ENCODE results near the gene CASQ2.

Gene CASQ2

GRCh38 chr1:115794976-115795639, 26.6 kb upstream of the CASQ2 start:
- no peak for DNase-seq (ENCODE audit: low spot score)
- TF ChIP-seq CTCF (IDR thresholded peaks at IDR 0.05; ENCODE audit: extremely low read depth, missing control alignments), result no peak

DNA sequence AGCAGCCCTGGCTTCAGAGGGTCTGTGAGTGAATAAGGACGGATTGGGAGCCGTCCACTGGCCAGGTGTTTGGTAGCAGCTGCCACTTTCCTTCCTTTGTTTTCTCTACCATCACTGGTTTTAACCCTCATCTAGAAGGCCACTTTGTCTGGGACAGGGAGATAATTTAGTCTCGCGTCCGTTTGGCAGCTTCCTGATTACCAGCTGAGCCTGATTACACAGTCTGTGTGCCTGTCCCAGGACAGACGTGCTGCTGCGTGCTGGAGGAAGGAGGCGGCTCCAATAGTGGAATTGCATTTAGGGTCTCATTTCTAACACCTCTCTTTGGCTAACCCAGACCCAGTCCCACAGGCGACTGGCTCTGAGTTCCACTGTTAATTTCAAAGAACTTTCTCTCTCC, 24.6 kb upstream of the CASQ2 start:
- no peak for TF ChIP-seq CTCF (IDR thresholded peaks at IDR 0.05; ENCODE audit: extremely low read depth, missing control alignments)
- DNase-seq (ENCODE audit: low spot score), result no peak

DNA sequence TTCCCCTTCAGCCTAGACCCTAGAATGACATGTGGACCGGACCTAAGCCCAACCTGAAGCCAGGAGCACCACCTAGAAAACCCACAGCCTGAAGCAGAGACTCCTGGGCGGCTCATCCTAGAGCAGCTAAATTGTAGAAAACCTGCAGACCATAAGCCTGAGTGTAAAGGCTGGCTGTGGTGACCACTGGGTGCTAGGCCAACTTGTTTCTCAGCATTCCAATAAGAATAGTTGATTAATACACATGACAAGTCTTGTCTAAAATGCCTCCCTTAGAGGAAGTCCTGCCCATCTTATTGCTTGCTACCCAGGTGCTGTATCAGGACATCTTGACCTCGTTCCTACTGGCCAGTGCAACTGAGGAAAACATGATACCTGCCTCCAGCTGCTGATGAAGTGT, 23.3 kb upstream of the CASQ2 start:
- DNase-seq (ENCODE audit: low spot score), result no peak
- no peak for TF ChIP-seq CTCF (IDR thresholded peaks at IDR 0.05; ENCODE audit: extremely low read depth, missing control alignments)

GRCh38 chr1:115790846-115791245, 22.3 kb upstream of the CASQ2 start:
- TF ChIP-seq CTCF (IDR thresholded peaks at IDR 0.05; ENCODE audit: extremely low read depth, missing control alignments), result no peak
- no peak for DNase-seq (ENCODE audit: low spot score)

DNA sequence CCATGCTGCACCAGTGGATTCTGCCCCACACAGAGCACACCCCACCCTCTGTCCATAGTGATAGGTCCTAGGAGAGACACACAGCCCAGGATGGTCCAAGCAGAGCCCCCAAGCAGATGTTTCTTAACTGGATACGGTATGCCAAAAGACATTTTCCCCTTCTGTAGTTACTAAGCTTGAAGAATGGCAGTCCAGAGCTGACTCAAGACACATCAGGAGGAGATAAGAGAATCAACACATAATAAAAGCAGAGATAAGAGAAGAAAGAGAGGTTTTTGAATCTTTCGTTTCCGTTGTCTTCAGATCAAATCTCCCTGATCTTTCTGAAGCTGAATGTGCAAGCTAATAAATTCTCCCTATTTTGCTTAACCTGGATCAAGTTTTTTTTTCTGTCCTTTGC, 21.8 kb upstream of the CASQ2 start:
- no peak for TF ChIP-seq CTCF (IDR thresholded peaks at IDR 0.05; ENCODE audit: extremely low read depth, missing control alignments)
- no peak for DNase-seq (ENCODE audit: low spot score)

DNA sequence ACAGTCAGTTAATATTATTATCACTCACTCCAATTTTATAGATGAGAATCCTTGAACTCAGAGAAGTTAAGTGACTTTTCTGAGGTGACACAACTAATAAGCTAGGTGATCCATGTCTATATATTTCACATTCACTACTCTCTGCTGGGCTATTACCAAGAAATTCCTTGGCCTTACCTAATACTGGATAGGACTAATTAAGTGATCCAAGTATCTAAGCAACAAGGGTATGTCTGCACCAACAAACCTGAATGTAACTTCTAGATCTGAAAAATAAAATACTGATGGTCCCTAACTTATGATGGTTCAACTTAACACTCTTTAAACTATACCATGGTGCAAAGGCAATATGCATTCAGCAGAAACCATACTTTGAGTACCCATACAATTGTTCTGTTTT, 14.8 kb upstream of the CASQ2 start:
- no peak for DNase-seq (ENCODE audit: low spot score)

More for the DNA sequence above, 14.8 kb upstream of the CASQ2 start:
- TF ChIP-seq CTCF (IDR thresholded peaks at IDR 0.05; ENCODE audit: extremely low read depth, missing control alignments), result no peak
